HG02642 (cell line): ENCODE data around the gene SUV39H1.
A peak's percentile ranks its signal among the peaks of the same experiment; 100 is the strongest.
"Not testable (repeated sequence)": the region's sequence is repeated elsewhere in the genome, so short reads cannot be mapped to it uniquely, and the experiment has no call there.

Experiments
- ATAC-seq: cut with Tn5 transposase; IDR thresholded peaks from one replicate; pipeline ENCODE4 v1.9.1; 2021; ENCODE audit warnings: mild to moderate bottlenecking; ENCODE audit not compliant: unreplicated experiment, poor library complexity

Gene SUV39H1, protein sequence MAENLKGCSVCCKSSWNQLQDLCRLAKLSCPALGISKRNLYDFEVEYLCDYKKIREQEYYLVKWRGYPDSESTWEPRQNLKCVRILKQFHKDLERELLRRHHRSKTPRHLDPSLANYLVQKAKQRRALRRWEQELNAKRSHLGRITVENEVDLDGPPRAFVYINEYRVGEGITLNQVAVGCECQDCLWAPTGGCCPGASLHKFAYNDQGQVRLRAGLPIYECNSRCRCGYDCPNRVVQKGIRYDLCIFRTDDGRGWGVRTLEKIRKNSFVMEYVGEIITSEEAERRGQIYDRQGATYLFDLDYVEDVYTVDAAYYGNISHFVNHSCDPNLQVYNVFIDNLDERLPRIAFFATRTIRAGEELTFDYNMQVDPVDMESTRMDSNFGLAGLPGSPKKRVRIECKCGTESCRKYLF

DNA sequence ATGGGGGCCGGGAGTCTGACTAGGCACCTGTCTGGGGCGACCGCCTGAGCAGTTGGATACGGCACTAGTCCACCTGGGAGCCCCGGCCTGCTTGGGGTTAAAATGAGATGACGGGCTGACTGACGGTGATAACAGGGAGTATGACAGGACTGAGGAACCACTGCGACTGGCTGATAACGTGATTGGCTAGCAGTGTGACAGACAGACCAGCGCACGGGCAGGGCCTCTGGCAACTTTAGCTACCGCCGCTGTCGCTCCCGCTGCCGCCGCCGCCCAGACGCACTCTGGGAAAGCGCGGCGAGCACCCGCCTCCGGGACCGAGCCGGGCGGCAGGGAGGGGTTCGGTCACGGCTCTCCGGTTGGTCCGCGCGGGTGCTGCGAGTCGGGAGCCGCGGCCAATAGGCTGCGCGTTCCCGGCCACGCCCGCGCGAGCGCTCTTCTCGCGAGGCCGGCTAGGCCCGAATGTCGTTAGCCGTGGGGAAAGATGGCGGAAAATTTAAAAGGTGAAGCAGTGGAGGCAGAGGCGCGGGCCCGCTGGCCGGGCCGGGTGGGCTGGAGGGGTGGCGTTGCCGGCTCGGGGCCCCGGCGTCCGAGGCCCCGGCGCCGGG, at the start of gene SUV39H1:
Gene SUV39H1, plus strand, starts transcription at position 434 of the 608 bp plus-strand sequence. Its CDS starts 51 bp downstream, at position 485.
- peak; percentile 94 for ATAC-seq

DNA sequence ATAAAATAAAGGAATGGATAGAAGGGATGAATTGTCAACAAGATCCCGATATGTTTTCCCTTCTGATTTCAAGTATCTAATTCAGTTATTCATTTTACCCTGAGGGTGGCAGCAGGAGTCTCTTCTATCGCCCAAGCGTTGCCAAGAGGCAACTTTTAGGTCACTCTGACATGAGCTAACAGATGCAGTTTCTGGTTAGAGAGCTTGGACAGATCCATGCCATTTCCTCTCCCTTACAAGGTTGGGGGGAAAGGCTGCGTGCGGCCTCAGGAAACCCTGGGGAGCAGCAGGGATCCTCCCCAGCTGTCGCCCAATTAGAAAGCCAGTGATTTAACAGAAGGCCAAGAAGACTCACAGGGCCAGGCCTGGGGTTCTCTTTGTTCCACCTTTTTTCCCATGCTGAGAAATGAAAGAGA, 48.2 kb upstream of the SUV39H1 start:
- no peak for ATAC-seq

DNA sequence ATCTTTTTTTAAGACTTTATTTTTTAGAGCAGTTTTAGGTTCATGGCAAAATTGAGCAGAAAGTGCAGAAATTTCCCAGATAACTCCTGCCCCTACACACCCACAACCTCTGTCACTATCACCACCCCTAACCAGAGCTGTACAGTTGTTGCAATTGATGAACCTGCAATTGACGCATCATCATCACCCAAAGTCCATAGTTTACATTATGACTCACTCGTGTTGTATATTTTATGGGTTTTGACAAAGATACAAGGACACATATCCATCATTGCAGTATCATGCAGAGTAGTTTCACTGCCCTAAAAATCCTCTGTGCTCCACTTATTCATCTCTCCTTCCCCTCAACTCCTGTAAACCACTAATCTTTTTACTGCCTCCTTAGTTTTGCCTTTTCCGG, 47.4 kb upstream of the SUV39H1 start:
- no peak for ATAC-seq

DNA sequence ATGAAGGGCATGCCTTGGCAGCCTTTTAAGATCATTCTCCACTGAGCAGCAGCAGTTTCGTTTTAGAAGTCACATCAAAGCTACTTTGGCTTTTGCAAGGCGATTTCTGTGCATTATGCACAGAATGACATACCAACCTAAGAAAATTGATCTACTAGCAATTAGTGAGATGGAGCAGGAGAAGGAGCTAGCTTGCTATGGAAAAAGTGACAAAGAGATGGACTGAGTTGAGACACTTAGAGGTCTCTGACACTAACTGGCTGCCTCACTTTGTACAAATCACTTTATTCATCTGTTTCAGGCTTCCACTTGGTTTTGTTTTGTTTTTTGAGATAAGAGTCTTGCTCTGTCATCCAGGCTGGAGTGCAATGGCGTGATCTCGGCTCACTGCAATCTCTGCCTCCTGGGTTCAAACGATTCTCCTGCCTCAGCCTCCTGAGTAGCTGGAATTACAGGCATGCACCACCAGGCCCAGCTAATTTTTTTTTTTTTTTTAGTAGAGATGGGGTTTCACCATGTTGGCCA, 44.4 kb upstream of the SUV39H1 start:
- not testable (repeated sequence) for ATAC-seq

DNA sequence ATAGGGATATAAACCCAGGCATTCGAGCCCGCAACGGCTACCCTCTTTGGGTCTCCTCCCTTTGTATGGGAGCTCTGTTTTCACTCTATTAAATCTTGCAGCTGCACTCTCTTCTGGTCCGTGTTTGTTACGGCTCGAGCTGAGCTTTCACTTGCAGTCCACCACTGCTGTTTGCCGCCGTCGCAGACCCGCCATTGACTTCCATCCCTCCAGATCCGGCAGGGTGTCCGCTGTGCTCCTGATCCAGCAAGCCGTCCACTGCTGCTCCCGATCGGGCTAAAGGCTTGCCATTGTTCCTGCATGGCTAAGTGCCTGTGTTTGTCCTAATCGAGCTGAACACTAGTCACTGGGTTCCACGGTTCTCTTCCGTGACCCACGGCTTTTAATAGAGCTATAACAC, 41.8 kb upstream of the SUV39H1 start:
- ATAC-seq = not testable (repeated sequence)

DNA sequence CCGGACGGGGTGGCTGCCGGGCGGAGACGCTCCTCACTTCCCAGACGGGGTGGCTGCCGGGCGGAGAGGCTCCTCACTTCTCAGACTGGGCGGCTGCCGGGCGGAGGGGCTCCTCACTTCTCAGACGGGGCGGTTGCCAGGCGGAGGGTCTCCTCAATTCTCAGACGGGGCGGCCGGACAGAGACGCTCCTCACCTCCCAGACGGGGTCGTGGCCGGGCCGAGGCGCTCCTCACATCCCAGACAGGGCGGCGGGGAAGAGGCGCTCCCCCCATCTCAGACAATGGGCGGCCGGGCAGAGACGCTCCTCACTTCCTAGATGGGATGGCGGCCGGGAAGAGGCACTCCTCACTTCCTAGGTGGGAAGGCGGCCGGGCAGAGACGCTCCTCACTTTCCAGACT, 36.8 kb upstream of the SUV39H1 start:
- not testable (repeated sequence) for ATAC-seq

DNA sequence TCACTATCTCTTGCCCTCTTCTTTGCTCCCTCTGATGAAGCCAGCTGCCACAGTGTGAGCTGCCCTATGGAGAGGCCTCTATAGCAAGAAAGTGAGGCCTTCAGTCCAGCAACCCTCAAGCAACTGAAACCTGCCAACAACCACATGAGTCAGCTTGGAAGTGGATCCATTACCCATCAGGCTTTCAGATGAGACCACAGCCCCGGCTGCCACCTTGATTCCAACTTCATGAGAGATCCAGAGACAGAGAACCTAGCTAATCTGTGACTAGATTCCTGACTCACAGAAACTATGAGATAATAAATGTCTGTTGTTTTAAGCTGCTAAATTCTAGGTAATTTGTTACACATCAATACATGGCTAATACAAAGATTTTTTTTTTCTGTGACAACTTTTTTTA, 33.3 kb upstream of the SUV39H1 start:
- no peak for ATAC-seq

DNA sequence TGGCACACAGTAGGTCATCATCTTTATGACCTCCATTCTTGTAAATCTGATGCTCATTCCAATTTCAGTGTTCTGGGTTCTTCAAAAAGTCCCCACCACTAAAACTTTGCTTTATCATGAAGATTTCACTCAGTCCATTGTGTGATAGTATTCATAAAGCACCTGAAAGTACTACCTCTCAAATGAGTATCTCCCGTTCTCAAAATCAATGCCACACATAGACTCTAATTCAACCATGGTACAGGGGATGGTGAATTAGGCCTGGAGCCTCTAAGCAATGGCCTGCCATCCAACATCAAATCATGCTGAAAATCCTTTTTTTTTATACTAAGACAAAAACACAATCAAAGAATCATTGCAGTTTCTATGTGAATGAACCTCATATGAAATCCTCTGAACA, 32.4 kb upstream of the SUV39H1 start:
- no peak for ATAC-seq

DNA sequence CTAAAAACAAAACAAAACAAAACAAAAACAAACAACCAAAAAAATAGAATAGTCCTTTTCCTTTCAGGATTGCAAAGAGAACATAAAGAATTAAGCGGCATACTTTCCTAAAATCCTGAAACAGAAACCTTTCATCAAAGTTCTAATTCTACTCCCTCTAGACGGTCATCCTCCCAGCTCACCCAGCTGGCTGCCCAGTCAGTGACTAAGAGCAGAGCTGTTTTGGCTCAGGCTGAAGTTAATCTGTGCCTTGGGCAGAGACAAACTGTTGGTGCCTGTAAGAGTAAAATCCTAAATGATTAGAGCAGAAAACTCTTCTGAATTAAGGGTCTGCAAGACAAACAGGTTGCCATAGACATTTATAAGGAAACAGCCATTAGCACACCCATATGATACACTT, 30.5 kb upstream of the SUV39H1 start:
- no peak for ATAC-seq

DNA sequence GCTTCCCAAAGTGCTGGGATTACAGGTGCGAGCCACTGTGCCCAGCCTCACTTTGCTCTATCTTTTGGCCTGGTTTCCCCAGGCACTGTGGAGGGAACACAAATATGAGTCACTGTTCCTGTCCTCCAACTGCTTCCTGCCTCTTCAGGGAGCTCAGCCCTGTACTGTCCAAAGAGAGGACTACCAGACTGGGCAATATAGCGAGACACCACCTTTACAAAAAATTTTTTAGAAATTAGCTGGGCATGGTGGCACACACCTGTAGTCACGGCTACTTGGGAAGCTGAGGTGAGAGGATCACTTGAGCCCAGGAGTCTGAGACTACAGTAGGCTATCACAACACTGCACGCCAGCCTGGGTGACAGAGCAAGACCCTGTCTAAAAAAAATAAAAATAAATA, 29.9 kb upstream of the SUV39H1 start:
- ATAC-seq = no peak

DNA sequence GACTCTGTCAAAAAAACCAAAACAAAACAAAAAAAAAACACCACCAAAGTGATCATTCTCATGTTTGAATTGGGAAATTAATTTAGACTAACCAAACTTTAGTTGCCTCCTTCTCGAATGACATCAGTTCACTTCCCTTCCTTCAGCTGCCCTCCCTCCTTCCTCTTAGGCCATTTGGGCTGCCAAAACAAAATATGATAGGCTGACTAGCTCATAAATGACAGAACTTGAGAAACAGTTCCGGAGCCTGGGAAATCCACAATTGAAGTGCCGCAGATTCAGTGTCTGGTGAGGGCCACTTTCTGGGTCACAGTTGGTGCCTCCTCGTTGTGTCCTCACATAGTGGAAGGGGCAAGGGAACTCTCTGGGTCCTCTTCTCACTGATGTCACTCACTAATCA, 29.0 kb upstream of the SUV39H1 start:
- ATAC-seq = no peak

DNA sequence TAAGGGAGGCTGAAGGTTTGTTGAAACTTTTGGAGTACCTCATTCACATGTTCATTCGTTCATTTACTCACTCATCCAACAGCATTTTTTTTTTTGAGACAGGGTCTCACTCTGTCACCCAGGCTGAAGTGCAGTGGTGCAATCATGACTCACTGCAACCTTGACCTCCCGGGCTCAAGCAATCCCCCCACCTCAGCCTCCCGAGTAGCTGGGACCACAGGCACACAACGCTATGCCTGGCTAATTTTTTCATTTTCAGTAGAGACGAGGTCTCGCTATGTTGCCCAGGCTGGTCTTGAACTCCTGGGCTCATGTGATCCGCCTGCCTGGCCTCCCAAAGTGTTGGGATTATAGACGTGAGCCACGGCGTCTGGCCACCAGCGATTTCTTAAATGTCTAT, 28.3 kb upstream of the SUV39H1 start:
- not testable (repeated sequence) for ATAC-seq

DNA sequence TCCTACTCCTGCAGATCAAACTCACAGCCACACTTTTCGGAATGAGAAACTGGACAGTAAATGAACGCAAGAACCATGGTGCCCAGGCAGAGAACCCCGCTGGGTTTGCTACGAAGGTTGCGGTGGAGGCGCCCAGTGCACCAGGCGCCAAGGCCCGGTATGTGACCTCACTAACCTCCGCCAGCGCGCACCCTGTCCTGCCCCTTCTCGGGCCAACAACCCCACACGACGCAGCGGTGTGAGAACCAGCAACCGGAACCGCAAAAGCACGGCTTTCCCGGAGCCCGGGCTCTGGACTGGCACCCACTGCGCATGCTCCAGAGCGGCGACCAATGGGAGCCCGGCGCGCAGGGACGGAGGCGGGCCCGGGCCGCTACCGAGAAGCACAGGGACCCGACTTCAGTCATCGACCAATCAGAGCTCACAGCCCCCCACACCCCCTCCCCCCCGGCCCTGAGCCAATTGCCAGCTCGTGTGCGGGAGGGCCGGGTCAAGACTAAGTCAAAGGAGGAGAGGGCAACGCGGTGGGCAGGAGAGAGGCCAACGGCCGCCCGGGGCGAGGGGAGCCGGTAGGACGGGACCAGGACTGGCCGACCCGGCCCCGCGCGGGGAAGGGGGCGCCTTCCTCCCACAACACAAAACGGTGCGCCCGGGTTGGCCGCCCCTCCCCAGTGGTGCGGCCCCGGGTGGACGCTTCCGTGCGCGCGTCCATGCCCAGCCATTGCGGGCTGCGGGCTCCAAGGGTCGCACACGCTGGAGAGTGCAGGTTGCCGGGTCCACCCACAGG, 20.2 kb upstream of the SUV39H1 start:
- peak; percentile 93 for ATAC-seq

DNA sequence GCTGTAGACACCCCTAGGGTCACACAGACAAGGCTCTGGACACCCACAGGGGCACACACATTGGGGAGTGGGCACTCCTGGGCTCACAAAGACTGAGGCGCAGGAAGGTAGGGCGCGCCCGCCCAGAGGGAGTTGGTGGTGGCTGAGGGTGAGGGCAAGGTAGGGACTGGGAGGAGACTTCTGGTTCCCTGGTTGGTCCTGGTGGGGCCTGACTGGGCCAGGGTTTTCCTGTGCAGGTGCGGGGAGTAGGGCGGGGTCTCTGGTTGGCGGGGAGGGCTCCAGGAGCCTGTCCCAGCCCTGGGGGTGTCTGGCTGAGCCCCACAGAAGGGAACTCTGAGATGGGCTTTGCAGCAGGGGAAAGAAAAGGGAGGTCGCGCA, 19.7 kb upstream of the SUV39H1 start:
- ATAC-seq = peak; percentile 16

DNA sequence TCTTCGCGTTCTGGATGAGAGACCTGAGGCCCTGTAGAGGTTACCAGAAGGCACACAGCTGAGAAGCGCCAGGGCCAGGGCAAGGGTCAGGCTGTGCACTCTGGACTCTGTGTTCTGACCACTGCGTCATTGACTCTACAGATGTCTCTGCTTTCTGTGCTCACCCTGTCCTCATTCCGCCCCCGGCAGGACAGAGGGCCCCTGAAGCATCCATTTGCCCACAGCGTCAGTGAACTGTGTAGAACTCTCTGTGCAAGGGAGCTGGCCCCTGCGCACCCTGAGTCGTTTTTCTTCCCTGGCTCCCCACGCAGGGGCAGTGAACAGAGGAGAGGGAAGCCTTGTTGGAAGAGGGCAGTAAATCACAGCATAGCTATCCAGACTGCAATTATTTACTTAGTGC, 19.0 kb upstream of the SUV39H1 start:
- no peak for ATAC-seq

DNA sequence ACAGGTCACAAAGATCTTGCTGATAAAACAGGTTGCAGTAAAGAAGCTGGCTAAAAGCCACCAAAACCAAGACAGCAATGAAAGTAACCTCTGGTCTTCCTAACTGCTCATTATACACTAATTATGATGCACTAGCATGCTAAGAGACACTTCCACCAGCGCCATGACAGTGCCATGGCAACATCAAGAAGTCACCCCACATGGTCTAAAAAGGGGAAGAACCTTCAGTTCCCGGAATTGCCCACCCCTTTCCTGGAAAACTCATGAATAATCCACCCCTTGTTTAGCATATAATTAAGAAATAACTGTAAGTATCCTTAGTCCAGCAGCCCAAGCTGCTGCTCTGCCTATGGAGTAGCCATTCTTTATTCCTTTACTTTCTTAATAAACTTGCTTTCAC, 16.1 kb upstream of the SUV39H1 start:
- ATAC-seq = not testable (repeated sequence)

DNA sequence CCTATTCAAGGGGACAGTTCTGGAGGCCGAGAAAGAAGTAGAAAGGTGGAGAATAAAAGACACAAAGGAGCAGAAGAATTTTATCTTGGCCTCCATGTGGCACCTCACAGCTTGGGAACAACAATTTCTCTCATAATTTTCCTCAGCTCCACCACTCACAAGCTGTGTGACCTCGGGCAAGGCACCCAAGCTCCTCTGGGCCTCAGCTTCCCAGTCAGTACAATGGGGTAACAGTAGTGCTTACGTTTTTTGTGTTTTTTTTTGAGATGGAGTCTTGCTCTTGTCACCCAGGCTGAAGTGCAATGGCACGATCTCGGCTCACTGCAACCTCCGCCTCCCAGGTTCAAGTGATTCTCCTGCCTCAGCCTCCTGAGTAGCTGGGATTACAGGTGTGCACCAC, 15.6 kb upstream of the SUV39H1 start:
- not testable (repeated sequence) for ATAC-seq

DNA sequence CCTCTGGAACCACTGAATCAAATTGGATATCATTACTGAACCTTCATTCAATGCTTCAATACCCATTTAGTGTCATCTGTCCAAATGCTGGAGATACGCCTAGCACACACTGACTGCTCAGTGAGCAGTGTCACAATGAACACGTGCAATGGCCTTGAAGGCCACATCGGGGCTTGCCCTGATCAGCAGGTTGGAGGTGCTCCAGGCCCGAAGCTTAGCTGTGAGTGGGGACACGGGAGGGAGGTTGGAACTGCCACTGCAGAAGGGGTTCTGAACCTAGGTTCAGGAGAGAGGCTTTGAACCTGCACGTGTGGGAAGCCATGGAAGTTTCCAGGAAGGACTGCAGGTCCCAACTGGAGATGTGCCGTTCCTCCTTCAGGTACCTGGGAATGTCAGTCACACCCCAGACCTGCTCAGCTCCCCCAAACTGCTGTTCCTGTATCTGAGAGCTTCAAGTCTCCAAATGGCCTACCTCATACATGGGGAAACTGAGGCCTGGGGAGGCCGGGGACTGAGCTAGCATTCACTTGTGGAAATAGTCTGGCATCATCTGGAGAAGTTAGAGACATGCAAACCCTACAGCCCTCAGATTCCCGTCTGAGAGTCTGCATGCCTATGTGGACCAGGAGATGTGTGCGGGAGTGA, 14.9 kb upstream of the SUV39H1 start:
- ATAC-seq = no peak

DNA sequence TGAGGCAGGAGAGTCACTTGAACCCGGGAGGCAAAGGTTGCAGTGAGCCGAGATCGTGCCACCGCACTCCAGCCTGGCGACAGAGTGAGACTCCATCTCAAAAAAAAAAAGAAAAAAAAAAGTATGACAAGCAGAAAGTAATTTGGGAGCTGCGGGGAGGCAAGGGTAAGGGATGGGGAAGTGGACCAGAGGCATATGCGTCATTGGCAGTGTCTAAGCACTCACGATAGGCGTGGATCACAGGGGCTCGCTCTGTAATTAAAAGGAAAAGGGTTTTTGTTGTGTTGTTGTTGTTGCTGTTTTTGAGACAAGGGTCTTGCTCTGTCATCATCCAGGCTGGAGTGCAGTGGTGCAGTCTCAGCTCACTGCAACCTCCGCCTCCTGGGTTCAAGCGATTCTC, 13.7 kb upstream of the SUV39H1 start:
- ATAC-seq = not testable (repeated sequence)

DNA sequence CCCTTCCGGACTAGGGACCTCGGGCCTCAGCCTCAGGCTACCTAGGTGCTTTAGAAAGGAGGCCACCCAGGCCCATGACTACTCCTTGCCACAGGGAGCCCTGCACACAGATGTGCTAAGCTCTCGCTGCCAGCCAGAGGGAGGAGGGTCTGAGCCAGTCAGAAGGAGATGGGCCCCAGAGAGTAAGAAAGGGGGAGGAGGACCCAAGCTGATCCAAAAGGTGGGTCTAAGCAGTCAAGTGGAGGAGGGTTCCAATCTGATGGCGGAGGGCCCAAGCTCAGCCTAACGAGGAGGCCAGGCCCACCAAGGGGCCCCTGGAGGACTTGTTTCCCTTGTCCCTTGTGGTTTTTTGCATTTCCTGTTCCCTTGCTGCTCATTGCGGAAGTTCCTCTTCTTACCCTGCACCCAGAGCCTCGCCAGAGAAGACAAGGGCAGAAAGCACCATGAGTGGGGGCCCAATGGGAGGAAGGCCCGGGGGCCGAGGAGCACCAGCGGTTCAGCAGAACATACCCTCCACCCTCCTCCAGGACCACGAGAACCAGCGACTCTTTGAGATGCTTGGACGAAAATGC, 13.0 kb upstream of the SUV39H1 start, which contains the start of gene WAS:
Gene WAS, plus strand, starts transcription at position 389 of the 572 bp plus-strand sequence. Its CDS starts 55 bp downstream, at position 444.
- peak; percentile 80 for ATAC-seq
